Endothelial cell of umbilical vein (primary cell): Measurements from ENCODE around the gene SCFD1. TPM values are rescaled to one million over a fixed set of nuclear protein-coding genes. Genes with fewer than 3 reads are reported as not detected.

ENCODE experiments used
- BruUV-seq: library from RNA; stranded (reverse); fragments of 400-500 nt; replicated peaks from 2 replicates; lab custom pipeline; 2021; lab: Mats Ljungman, UMichigan
- CTCF ChIA-PET: fragments of 300-600, 350-600 bp; sonication (Branson Sonifier 250); formaldehyde crosslinking; loops from one replicate; lab custom pipeline; 2021; ENCODE audit warnings: antibody characterized with exemption, inconsistent platforms; lab: Charles Lee
- POLR2A ChIA-PET: fragments of 300-600, 350-600 bp; sonication (Branson Sonifier 250); formaldehyde crosslinking; loops from one replicate; lab custom pipeline; 2021; ENCODE audit warnings: antibody characterized with exemption, inconsistent platforms; lab: Charles Lee
- DNase-seq: peaks from one replicate; pipeline ENCODE4 v3.0.0-alpha.2; 2011; ENCODE audit warnings: low read depth, low spot score
- FAIRE-seq: peaks from 2 replicates; lab custom pipeline; 2011; peaks lifted over from hg19 to GRCh38; lab: Jason Lieb, UNC
- H2AFZ ChIP-seq: 2 replicates; pipeline ENCODE4 v1.6.0; 2012; ENCODE audit warnings: low read depth, low read length, control low read depth, inconsistent platforms
- H3K27ac ChIP-seq: 2 replicates; pipeline ENCODE4 v1.5.1; 2011; ENCODE audit warnings: low read depth, mild to moderate bottlenecking, control low read depth, low read length, moderate library complexity; ENCODE audit not compliant: insufficient read depth
- H3K27me3 ChIP-seq, 2 experiments: 2 replicates each; pipeline versions ENCODE4 v1.6.0 to v1.6.1; 2011; ENCODE audit warnings: low read length in 2 of 2, mixed read lengths in 1 of 2; ENCODE audit not compliant: control insufficient read depth in 2 of 2, insufficient read depth in 2 of 2
- H3K36me3 ChIP-seq, 2 experiments: 2 replicates in 1 of 2; 3 replicates in 1 of 2; pipeline ENCODE4 v1.5.1; 2011; ENCODE audit warnings: low read length in 2 of 2, mild to moderate bottlenecking in 1 of 2, moderate library complexity in 1 of 2; ENCODE audit not compliant: control insufficient read depth in 2 of 2, insufficient read depth in 2 of 2; ENCODE audit errors: extremely low read depth in 1 of 2
- H3K4me1 ChIP-seq: 3 replicates; pipeline ENCODE4 v1.5.1; 2011; ENCODE audit warnings: mild to moderate bottlenecking, low read length; ENCODE audit not compliant: control insufficient read depth, insufficient read depth; ENCODE audit errors: extremely low read depth
- H3K4me2 ChIP-seq: 2 replicates; pipeline ENCODE4 v1.6.1; 2011; ENCODE audit warnings: low read length, control low read depth, mixed read lengths; ENCODE audit not compliant: insufficient read depth
- H3K4me3 ChIP-seq, 3 experiments: fragments of 200-600 bp in 1 of 3; sonication (generic), shearing (Covaris generic) in 1 of 3; replicated peaks in 1 of 3; 2 replicates each; pipeline ENCODE4 v1.5.1; 2011 to 2016; ENCODE audit warnings: control low read depth in 3 of 3, low read length in 3 of 3, mild to moderate bottlenecking in 2 of 3, inconsistent platforms in 1 of 3, low read depth in 1 of 3, moderate library complexity in 1 of 3; ENCODE audit not compliant: insufficient read depth in 1 of 3
- H3K79me2 ChIP-seq: 2 replicates; pipeline ENCODE4 v1.6.0; 2012; ENCODE audit warnings: low read length, inconsistent platforms; ENCODE audit not compliant: control insufficient read depth, insufficient read depth
- H3K9ac ChIP-seq: replicated peaks from 2 replicates; pipeline ENCODE3; 2011; ENCODE audit warnings: low read length, control low read depth; ENCODE audit not compliant: insufficient read depth; ENCODE audit errors: extremely low read depth
- H3K9me1 ChIP-seq: replicated peaks from 3 replicates; pipeline ENCODE4 v1.6.0; 2011; ENCODE audit warnings: mild to moderate bottlenecking, low read length; ENCODE audit not compliant: control insufficient read depth, insufficient read depth; ENCODE audit errors: extremely low read depth
- H3K9me3 ChIP-seq: replicated peaks from 2 replicates; pipeline ENCODE4 v1.5.1; 2012; ENCODE audit warnings: low read length, inconsistent platforms; ENCODE audit not compliant: control insufficient read depth, insufficient read depth
- H4K20me1 ChIP-seq: replicated peaks from 2 replicates; pipeline ENCODE3; 2011; ENCODE audit warnings: mild to moderate bottlenecking, low read length; ENCODE audit not compliant: control insufficient read depth, insufficient read depth; ENCODE audit errors: extremely low read depth
- EZH2 ChIP-seq: IDR thresholded peaks from 2 replicates; pipeline ENCODE4 v1.6.1; 2012; ENCODE audit warnings: borderline replicate concordance, low read depth, mild to moderate bottlenecking, moderate library complexity, low read length, inconsistent platforms; ENCODE audit not compliant: severe bottlenecking
- FOS ChIP-seq: IDR thresholded peaks from 2 replicates; pipeline ENCODE4 v1.6.1; 2011; ENCODE audit warnings: mild to moderate bottlenecking, low read length, moderate library complexity, borderline replicate concordance; ENCODE audit not compliant: insufficient read depth
- GATA2 ChIP-seq: IDR thresholded peaks from 2 replicates; pipeline ENCODE4 v1.7.0; 2011; ENCODE audit warnings: low read depth, mild to moderate bottlenecking, moderate library complexity, mixed read lengths, low read length; ENCODE audit not compliant: insufficient read length, insufficient read depth
- JUN ChIP-seq: IDR thresholded peaks from 2 replicates; pipeline ENCODE4 v1.6.1; 2011; ENCODE audit warnings: borderline replicate concordance, low read depth; ENCODE audit not compliant: insufficient read length, insufficient read depth
- MYC ChIP-seq: IDR thresholded peaks from one replicate; pipeline ENCODE4 v1.6.1; 2011; ENCODE audit warnings: mild to moderate bottlenecking, low read depth, low read length
- POLR2A ChIP-seq: IDR thresholded peaks from 2 replicates; pipeline ENCODE4 v1.6.1; 2012; ENCODE audit warnings: low read depth, mild to moderate bottlenecking, control low read depth, low read length
- POLR2AphosphoS5 ChIP-seq: IDR thresholded peaks from 2 replicates; pipeline ENCODE4 v1.6.1; 2012; ENCODE audit warnings: low read depth, mild to moderate bottlenecking, control low read depth, low read length, moderate library complexity; ENCODE audit not compliant: insufficient read depth
- dilution Hi-C: fragments of 300-500 bp; cut with MboI; formaldehyde crosslinking; loops from one replicate; pipeline ENCODE4 v1.15.0; 2019; ENCODE audit warnings: low sequenced_read_pairs; ENCODE audit not compliant: extremely low pct_ligation_motif_present
- intact Hi-C: fragments of 100-400 bp; cut with micrococcal nuclease; formaldehyde crosslinking; loops from one replicate; pipeline ENCODE4 v1.10.0; 2022
- polyA plus RNA-seq, 4 experiments: library from polyadenylated mRNA; depleted of rRNA in 3 of 4; stranded (reverse) in 3 of 4; unstranded in 1 of 4; fragments of >200 nt; gene quantifications; 2 replicates each; pipeline versions ENCODE4 v1.2.1 to v1.2.3, GENCODE V29; 2011 to 2012; ENCODE audit warnings: missing spikeins in 1 of 4
- total RNA-seq: library from RNA; stranded (reverse); gene quantifications from 2 replicates; pipeline ENCODE4 v1.2.3, GENCODE V29; 2021
- TF ChIP-seq, protein P1 (sequence below): IDR thresholded peaks from 2 replicates; pipeline ENCODE4 v1.6.1; 2011; ENCODE audit not compliant: insufficient read depth, insufficient read length
- TF ChIP-seq, protein P2 (sequence below), 2 donors: IDR thresholded peaks; 1 replicate in 1 of 2; 2 replicates in 1 of 2; pipeline ENCODE4 v1.5.1; 2011; ENCODE audit warnings: low read length in 2 of 2, mild to moderate bottlenecking in 2 of 2, moderate library complexity in 2 of 2, control low read depth in 1 of 2, inconsistent platforms in 1 of 2, low read depth in 1 of 2; ENCODE audit not compliant: insufficient read depth in 1 of 2; ENCODE audit errors: extremely low read depth in 1 of 2

Gene SCFD1
- total and polyA plus RNA-seq, 2 donors (not counting 3 experiments of a cell fraction or from before 2014, with no cell fraction given): 21.3 to 59.9 TPM

GRCh38 chr14:30738978-30739377, 116.9 kb downstream of the SCFD1 start:
- peaks cover 0 to 3% of the 10 kb centered on the region in 2 experiments for H3K36me3 ChIP-seq
- dilution Hi-C loops: no loop called here
- intact Hi-C loops: no loop called here
- H2AFZ ChIP-seq: no peak overlapping the region
- POLR2A ChIA-PET: no interaction called here
- CTCF ChIA-PET: no interaction called here
- DNase-seq (no peak), FAIRE-seq (no peak)
- H3K27me3 ChIP-seq: no peaks in the 10 kb centered on the region
- no peak overlapping the region for H3K4me2 ChIP-seq
- no peaks in the 10 kb centered on the region for H3K4me1 ChIP-seq
- no peaks in the 10 kb centered on the region for H4K20me1 ChIP-seq
- H3K9ac ChIP-seq: no peak overlapping the region
- no peaks in the 10 kb centered on the region for H3K9me1 ChIP-seq
- no peaks in the 10 kb centered on the region for H3K9me3 ChIP-seq
- no TSS peak for BruUV-seq
- H3K79me2 ChIP-seq: no peaks in the 10 kb centered on the region
- H3K4me3 ChIP-seq: no peak overlapping the region
- H3K27ac ChIP-seq: no peak overlapping the region
- TF ChIP-seq EZH2 (no peak), FOS (no peak), POLR2A (no peak), GATA2 (no peak), JUN (no peak), POLR2AphosphoS5 (no peak), MYC (no peak)
- TF ChIP-seq, protein P1, sequence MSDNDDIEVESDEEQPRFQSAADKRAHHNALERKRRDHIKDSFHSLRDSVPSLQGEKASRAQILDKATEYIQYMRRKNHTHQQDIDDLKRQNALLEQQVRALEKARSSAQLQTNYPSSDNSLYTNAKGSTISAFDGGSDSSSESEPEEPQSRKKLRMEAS: no peak
- TF ChIP-seq, protein P2, sequence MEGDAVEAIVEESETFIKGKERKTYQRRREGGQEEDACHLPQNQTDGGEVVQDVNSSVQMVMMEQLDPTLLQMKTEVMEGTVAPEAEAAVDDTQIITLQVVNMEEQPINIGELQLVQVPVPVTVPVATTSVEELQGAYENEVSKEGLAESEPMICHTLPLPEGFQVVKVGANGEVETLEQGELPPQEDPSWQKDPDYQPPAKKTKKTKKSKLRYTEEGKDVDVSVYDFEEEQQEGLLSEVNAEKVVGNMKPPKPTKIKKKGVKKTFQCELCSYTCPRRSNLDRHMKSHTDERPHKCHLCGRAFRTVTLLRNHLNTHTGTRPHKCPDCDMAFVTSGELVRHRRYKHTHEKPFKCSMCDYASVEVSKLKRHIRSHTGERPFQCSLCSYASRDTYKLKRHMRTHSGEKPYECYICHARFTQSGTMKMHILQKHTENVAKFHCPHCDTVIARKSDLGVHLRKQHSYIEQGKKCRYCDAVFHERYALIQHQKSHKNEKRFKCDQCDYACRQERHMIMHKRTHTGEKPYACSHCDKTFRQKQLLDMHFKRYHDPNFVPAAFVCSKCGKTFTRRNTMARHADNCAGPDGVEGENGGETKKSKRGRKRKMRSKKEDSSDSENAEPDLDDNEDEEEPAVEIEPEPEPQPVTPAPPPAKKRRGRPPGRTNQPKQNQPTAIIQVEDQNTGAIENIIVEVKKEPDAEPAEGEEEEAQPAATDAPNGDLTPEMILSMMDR (IDR thresholded peaks at IDR 0.05; ENCODE audit: extremely low read depth in 1 of 2, insufficient read depth in 1 of 2, low read depth in 1 of 2, low read length in 2 of 2): no peak
